Fibroblast of lung (primary cell): ENCODE results near the gene SECTM1. TPM values are rescaled to one million over a fixed set of nuclear protein-coding genes. Genes with fewer than 3 reads are reported as not detected.

Source experiments
- DNase-seq, 2 donors: peaks; one replicate each; pipeline versions ENCODE4 v3.0.0 to v3.0.0-alpha.2; 2010; ENCODE audit warnings: low read depth in 2 of 2
- H2AFZ ChIP-seq: 2 replicates; pipeline ENCODE4 v1.5.1; 2012; ENCODE audit warnings: low read length, control low read depth, inconsistent platforms
- H3K27ac ChIP-seq: 2 replicates; pipeline ENCODE4 v1.5.1; 2011; ENCODE audit warnings: low read length, control low read depth; ENCODE audit not compliant: insufficient read depth
- H3K27me3 ChIP-seq: 2 replicates; pipeline ENCODE4 v1.5.1; 2011; ENCODE audit warnings: mild to moderate bottlenecking, low read length; ENCODE audit not compliant: control insufficient read depth, insufficient read depth
- H3K36me3 ChIP-seq: 2 replicates; pipeline ENCODE4 v1.5.1; 2011; ENCODE audit warnings: low read length; ENCODE audit not compliant: control insufficient read depth, insufficient read depth
- H3K4me1 ChIP-seq: 2 replicates; pipeline ENCODE4 v1.5.1; 2011; ENCODE audit warnings: low read length; ENCODE audit not compliant: control insufficient read depth, insufficient read depth; ENCODE audit errors: extremely low read depth
- H3K4me2 ChIP-seq: 2 replicates; pipeline ENCODE4 v1.5.1; 2011; ENCODE audit warnings: low read length, control low read depth; ENCODE audit not compliant: insufficient read depth; ENCODE audit errors: extremely low read depth
- H3K4me3 ChIP-seq, 4 experiments: fragments of 200-600 bp in 1 of 4; sonication (generic) in 1 of 4; replicated peaks in 1 of 4; 2 replicates each; pipeline ENCODE4 v1.5.1; 2011 to 2016; ENCODE audit warnings: low read length in 4 of 4, low read depth in 3 of 4, mild to moderate bottlenecking in 3 of 4, control low read depth in 2 of 4, inconsistent platforms in 1 of 4, mixed read lengths in 1 of 4; ENCODE audit not compliant: insufficient read depth in 1 of 4; ENCODE audit errors: control extremely low read depth in 1 of 4
- H3K79me2 ChIP-seq: 2 replicates; pipeline ENCODE4 v1.5.1; 2012; ENCODE audit warnings: mild to moderate bottlenecking, low read length, inconsistent platforms; ENCODE audit not compliant: control insufficient read depth, insufficient read depth
- H3K9ac ChIP-seq: 2 replicates; pipeline ENCODE4 v1.5.1; 2011; ENCODE audit warnings: mild to moderate bottlenecking, low read length, control low read depth; ENCODE audit not compliant: insufficient read depth
- H3K9me3 ChIP-seq: 2 replicates; pipeline ENCODE4 v1.5.1; 2012; ENCODE audit warnings: low read depth, low read length; ENCODE audit not compliant: control insufficient read depth, insufficient read depth
- H4K20me1 ChIP-seq: 2 replicates; pipeline ENCODE4 v1.5.1; 2011; ENCODE audit warnings: low read length; ENCODE audit not compliant: control insufficient read depth, insufficient read depth; ENCODE audit errors: extremely low read depth
- CTCF ChIP-seq, 2 donors: IDR thresholded peaks in 1 of 2; conservative IDR thresholded peaks in 1 of 2; 1 replicate in 1 of 2; 2 replicates in 1 of 2; pipeline ENCODE4 v1.5.1; 2011 to 2012; ENCODE audit warnings: low read length in 2 of 2, control low read depth in 1 of 2, inconsistent platforms in 1 of 2, low read depth in 1 of 2, mild to moderate bottlenecking in 1 of 2
- EZH2 ChIP-seq: IDR thresholded peaks from 2 replicates; pipeline ENCODE4 v1.5.1; 2012; ENCODE audit warnings: low read length, control low read depth, mild to moderate bottlenecking; ENCODE audit errors: missing control alignments
- polyA plus RNA-seq, 2 donors: library from polyadenylated mRNA; depleted of rRNA in 1 of 2; stranded (reverse) in 1 of 2; unstranded in 1 of 2; fragments of >200 nt; gene quantifications; 2 replicates each; pipeline ENCODE4 v1.2.1, GENCODE V29; 2011 to 2012; ENCODE audit warnings: missing spikeins in 1 of 2
- total RNA-seq: library from RNA; depleted of rRNA; stranded (reverse); fragments of >200 nt; gene quantifications from 2 replicates; pipeline ENCODE4 v1.2.1, GENCODE V29; 2014

Gene SECTM1
- total and polyA plus RNA-seq, 2 donors (not counting 1 experiment from before 2014, with no cell fraction given) = 17.3 to 17.5 TPM

- Histone ChIP-seq H3K4me3 (peak overlapping the region; percentile 29 to 67 (median 38)), H3K27me3 (no peaks in the 10 kb centered on the region), H3K9me3 (no peaks in the 10 kb centered on the region), H3K4me2 (peak overlapping the region; percentile 98), H3K79me2 (no peaks in the 10 kb centered on the region), H4K20me1 (no peaks in the 10 kb centered on the region), H3K9ac (peak overlapping the region; percentile 27), H2AFZ (peak overlapping the region; percentile 30), H3K36me3 (no peaks in the 10 kb centered on the region), H3K27ac (no peak overlapping the region), H3K4me1 (peaks cover 29% of the 10 kb centered on the region)
- TF ChIP-seq EZH2 = no peak
- no peak for TF ChIP-seq CTCF (conservative IDR thresholded peaks at IDR 0.05 in 1 of 2, IDR thresholded peaks at IDR 0.05 in 1 of 2; ENCODE audit: low read depth in 1 of 2, low read length in 2 of 2)
- peak in 1 of 2 donors; percentile 46 for DNase-seq
Observed at GRCh38 chr17:82334622-82335394, 1.2 kb upstream of the SECTM1 start.

DNA sequence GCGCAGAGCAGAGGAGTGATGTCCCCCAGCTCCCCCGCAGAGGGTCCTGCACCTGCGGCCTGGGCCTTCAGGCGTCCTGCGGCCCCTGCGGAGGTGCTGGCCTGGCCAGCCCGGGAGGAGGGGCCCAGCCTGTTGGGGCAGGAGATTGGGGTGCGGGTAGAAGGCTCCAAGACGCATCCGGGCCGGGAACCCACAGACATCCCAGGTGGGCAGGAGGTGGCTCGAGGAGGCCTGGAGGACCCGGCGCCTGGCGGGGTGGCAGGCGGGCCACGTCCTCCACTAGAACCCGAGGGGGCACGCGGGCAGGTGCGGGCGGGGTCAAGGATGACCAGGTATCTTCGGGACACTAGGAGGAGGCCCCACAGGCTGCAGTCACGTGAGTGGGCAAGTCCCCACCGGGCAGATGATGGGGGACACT, 647 bp upstream of the SECTM1 start:
- DNase-seq = no peak
- peaks cover 26% of the 10 kb centered on the region for H3K4me1 ChIP-seq
- TF ChIP-seq CTCF (conservative IDR thresholded peaks at IDR 0.05 in 1 of 2, IDR thresholded peaks at IDR 0.05 in 1 of 2; ENCODE audit: low read depth in 1 of 2, low read length in 2 of 2) = no peak
- TF ChIP-seq EZH2 = no peak
- H3K9ac ChIP-seq = peak overlapping the region; percentile 23
- H3K79me2 ChIP-seq = no peaks in the 10 kb centered on the region
- H3K27me3 ChIP-seq = no peaks in the 10 kb centered on the region
- H3K36me3 ChIP-seq = no peaks in the 10 kb centered on the region
- H4K20me1 ChIP-seq = no peaks in the 10 kb centered on the region
- no peak overlapping the region for H2AFZ ChIP-seq
- peak overlapping the region in 1 of 4 experiments; percentile 67 for H3K4me3 ChIP-seq
- H3K4me2 ChIP-seq = peak overlapping the region; percentile 98
- H3K27ac ChIP-seq = peak overlapping the region; percentile 32
- no peaks in the 10 kb centered on the region for H3K9me3 ChIP-seq

DNA sequence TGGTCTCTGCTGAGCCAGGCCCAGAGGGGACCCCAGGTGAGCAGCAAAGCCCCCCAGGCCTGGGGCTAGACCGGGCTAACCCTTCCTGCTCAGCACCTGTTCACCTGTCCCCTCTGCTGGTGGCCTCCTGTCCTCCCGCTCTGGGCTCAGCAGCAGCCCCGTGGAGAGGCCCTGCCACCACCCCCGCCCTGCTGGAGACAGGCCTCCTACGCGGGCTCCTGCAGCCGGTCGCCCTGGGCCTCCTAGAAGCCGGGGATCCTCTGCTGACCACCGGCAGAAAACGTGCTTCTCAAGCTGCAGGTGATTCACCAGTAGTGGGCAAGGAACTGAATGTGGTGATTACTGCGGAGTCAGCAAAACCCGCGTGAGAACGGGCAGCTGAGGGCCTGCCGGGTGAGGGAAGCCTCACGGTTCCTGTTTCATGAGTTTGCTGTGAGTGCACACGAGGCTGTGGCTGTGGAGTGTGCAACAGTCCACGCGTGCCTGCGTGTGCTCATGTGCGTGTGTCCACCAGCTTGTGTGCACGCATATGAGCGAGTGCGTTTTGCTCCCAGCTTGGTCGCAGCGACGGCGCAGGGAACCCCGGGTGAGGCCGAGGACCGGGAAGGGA, 792 bp downstream of the SECTM1 start:
- H3K4me1 ChIP-seq = peaks cover 22% of the 10 kb centered on the region
- H3K9ac ChIP-seq = peak overlapping the region; percentile 59
- TF ChIP-seq CTCF (conservative IDR thresholded peaks at IDR 0.05 in 1 of 2, IDR thresholded peaks at IDR 0.05 in 1 of 2; ENCODE audit: low read depth in 1 of 2, low read length in 2 of 2) (no peak), EZH2 (no peak)
- peak overlapping the region; percentile 8 for H3K27ac ChIP-seq
- no peaks in the 10 kb centered on the region for H3K36me3 ChIP-seq
- H3K79me2 ChIP-seq = no peaks in the 10 kb centered on the region
- H3K9me3 ChIP-seq = no peaks in the 10 kb centered on the region
- no peaks in the 10 kb centered on the region for H3K27me3 ChIP-seq
- peak overlapping the region; percentile 81 for H3K4me2 ChIP-seq
- DNase-seq = peak; percentile 45 to 62
- H2AFZ ChIP-seq = peak overlapping the region; percentile 45
- peak overlapping the region; percentile 36 to 67 (median 56) for H3K4me3 ChIP-seq
- H4K20me1 ChIP-seq = no peaks in the 10 kb centered on the region
